ENCODE measurements around the gene ATP6V1E1.

The ATP6V1E1 gene

GRCh38 chr22:17548010-17548755 is 80.4 kb downstream of the ATP6V1E1 start:
- Histone ChIP-seq H3K4me1 (ENCODE audit: control insufficient read depth, insufficient read depth, low read length) (no peaks in the 10 kb centered on the region), H3K9me3 (ENCODE audit: control insufficient read depth, insufficient read depth, low read depth, low read length) (no peaks in the 10 kb centered on the region), H3K27me3 (ENCODE audit: control insufficient read depth, insufficient read depth, low read length) (no peaks in the 10 kb centered on the region), H3K4me3 (ENCODE audit: low read depth, low read length) (no peak overlapping the region), H3K9ac (ENCODE audit: low read length) (no peak overlapping the region), H3K36me3 (ENCODE audit: control insufficient read depth, insufficient read depth, low read length) (peaks cover 82% of the 10 kb centered on the region), H3K27ac (ENCODE audit: low read depth, low read length) (no peak overlapping the region)

DNA sequence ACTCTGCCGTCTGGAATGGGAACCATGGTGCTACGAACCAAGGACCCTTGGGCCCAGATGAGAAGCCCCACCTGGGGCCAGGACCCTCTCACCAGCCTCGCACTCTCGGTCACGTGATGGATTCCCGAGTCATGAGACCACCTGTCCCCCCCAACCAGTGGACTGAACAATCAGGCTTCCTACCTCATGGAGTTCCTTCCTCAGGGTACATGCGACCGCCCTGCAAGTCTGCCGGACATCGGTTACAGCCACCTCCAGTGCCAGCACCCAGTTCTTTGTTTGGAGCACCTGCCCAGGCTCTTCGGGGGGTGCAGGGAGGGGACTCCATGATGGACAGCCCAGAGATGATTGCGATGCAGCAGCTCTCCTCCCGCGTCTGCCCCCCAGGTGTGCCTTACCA is 86.1 kb downstream of the ATP6V1E1 start:
- H3K4me3 ChIP-seq (ENCODE audit: low read depth, low read length): no peak overlapping the region
- H3K27ac ChIP-seq (ENCODE audit: low read depth, low read length): no peak overlapping the region
- no peak overlapping the region for H3K9ac ChIP-seq (ENCODE audit: low read length)
- no peaks in the 10 kb centered on the region for H3K27me3 ChIP-seq (ENCODE audit: control insufficient read depth, insufficient read depth, low read length)
- H3K4me1 ChIP-seq (ENCODE audit: control insufficient read depth, insufficient read depth, low read length): no peaks in the 10 kb centered on the region
- H3K9me3 ChIP-seq (ENCODE audit: control insufficient read depth, insufficient read depth, low read depth, low read length): no peaks in the 10 kb centered on the region
- H3K36me3 ChIP-seq (ENCODE audit: control insufficient read depth, insufficient read depth, low read length): peaks cover 80% of the 10 kb centered on the region

All from HUES6 (cell line).